CD1c-positive myeloid dendritic cell (primary cell): Measurements from ENCODE around the gene MAP3K10.

Experiments used
- DNase-seq: peaks from one replicate; pipeline ENCODE4 v3.0.0-alpha.2; 2016; ENCODE audit errors: extremely low spot score

The MAP3K10 gene

DNA sequence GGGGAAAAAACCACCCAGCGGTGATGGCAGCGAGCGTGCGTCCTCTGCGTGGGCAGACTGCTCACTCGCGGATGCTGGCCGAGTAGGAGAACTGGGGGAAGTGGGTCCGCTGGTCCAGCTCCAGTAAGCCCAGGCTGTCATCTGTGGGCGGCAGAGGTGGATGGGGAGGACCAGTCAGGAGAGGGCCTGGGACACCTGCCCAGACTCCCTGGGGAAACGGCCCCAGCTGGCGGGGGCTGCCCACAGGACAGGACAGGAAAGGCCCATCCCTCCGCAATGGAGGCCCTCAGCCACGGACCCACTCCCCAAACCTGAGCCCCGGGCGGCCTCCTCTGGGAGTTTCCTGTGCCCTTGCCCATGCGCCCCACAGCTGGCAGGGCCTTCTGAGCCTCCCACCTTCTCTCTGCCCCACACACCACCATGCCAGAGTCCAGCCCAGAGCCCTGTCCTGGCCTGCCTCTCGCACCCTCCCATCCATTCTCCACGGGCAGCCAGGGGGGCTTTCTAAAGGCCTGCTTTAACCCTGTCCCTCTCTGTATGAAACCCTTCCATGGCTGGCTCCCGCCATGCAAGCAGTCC is 42.7 kb downstream of the MAP3K10 start:
- no peak for DNase-seq

DNA sequence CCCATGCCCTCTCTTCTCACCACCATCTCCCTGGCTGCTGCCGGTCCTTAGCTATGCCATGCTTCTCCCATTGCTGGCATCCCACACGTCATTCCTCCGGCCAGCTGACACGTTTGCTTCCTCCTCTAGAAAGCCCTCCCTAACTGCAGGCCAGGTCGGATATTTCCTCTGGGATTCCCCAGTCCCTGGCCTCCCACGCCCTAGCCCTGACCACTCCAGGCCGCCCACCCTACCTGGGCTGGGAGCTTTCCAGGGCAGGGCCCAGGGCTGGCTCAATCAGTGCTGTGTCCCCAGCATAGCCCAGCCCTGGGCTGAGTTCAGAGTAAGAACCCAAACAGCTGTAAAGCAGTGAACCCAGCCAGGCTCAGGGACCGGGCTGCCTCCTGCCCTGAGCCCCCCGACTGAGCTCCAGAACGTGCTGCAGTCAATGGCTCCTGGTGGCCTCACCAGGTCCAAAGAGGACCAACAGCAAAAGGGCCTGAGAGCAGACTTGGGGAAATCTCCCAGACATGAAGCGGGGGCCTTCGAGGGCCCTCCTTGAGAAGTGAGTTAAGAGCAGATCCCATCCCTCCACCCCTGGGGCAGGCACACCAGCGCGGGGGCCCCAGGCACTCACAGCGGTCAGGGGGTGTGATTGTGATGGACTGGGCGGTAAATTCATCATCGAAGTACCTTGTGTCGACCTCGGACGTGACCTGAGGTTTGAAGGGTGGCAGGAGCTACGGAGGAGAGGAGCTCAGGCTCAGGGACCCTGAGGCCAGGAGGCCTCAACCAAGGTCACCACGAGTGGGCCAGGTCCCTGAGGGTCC is 43.4 kb downstream of the MAP3K10 start:
- no peak for DNase-seq

DNA sequence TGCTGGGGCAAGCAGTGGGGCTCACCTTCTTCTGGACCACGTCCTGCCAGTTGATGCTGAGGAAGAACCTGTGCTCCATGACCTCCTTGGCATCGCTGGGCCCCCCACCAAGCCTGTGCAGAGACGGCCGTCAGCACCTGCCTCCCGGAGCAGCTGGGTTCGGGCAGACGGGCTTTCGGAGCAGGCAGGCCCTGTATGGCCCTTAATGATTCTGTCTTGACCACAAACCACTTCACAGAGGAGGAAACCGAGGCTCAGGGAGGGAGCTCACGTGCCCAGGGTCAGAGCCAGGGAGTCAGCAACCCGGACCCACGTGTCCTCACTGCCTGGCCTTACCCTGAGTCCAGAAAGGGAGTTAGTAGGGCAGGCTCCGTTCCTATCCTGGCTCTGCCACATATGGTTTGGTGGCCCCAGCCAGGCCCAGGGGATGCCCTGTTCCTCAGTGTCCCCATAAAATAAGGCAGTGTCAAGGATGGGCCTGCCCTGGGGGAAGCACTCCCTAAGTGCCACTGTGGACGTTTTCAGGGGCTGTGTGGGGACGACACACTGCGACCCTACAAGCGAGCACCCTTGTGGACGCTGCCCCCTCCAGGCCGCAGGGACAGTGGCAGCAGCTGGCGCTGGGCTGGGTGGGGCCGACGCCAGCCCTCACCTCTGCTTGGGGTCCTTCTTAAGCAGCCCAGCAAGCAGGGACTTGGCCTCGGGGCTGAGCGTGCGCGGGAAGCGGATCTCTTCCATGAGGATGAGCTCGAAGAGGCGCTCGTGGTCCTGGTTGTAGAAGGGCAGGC is 44.2 kb downstream of the MAP3K10 start:
- no peak for DNase-seq

DNA sequence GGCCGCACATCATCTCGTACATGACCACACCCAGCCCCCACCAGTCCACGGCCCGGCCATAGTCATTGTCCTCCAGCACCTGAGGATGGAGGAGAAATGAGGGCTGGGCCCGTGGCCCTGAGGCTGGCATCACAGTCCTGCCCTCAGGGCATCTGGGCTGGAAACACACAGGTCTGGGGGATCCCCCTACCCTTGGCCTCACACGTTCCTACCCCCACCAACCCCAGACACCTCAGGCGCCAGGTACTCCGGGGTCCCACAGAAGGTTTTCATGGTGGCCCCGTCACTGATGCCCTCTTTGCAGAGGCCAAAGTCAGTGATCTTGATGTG is 44.8 kb downstream of the MAP3K10 start:
- DNase-seq = no peak

DNA sequence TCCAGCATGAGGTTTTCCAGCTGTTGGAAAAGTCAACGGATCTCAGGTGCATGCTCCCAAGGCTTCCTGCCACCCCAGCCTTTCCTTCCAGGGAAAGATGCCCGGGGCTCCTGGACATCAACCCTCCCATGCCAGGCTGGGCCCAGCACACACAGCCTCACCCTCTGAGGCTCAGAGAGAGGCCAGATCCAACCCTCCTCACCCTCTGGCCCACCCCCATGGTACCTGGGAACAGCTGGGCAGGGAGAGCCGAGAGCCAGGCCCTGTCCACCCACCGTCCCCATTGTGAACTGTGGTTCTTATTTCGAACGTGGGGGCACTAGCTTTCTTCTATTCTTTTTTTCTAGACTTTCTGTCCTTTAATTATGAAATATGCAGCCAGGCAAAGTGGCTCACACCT is 45.1 kb downstream of the MAP3K10 start:
- no peak for DNase-seq

DNA sequence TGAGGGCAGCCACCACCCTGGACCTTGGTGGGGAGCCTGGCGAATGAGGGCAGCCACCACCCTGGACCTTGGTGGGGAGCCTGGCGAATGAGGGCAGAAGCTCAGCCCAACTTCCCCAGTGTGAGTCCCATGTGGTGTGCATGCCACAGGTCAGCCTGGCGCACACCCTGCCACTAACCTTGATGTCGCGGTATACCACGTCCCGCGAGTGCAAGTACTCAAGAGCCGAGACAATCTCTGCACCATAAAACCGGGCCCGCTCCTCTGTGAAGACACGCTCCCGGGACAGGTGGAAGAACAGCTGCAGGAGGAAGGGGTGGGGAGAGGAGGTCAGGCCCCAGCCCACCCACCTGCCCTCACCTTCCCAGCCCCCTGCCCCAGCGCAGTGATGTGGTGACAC is 46.6 kb downstream of the MAP3K10 start:
- no peak for DNase-seq

DNA sequence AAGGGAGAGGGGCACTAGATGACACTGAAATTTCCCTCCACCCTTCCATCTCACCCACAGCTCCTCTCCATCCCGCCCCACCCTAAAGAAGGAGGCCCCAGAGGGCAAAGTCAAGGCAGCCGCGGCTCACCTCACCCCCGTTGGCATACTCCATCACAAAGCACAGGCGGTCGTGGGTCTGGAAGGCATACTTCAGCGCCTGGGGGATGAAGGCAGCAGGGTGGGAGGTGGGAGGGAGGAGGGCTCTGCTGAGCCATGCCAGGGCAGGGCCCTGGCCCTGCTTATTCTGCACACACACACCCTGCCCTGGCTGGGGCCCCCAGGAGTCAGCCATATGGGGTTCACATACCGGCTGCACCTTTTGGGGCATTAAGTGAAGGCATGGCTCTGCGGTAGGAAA is 47.5 kb downstream of the MAP3K10 start:
- DNase-seq = no peak

DNA sequence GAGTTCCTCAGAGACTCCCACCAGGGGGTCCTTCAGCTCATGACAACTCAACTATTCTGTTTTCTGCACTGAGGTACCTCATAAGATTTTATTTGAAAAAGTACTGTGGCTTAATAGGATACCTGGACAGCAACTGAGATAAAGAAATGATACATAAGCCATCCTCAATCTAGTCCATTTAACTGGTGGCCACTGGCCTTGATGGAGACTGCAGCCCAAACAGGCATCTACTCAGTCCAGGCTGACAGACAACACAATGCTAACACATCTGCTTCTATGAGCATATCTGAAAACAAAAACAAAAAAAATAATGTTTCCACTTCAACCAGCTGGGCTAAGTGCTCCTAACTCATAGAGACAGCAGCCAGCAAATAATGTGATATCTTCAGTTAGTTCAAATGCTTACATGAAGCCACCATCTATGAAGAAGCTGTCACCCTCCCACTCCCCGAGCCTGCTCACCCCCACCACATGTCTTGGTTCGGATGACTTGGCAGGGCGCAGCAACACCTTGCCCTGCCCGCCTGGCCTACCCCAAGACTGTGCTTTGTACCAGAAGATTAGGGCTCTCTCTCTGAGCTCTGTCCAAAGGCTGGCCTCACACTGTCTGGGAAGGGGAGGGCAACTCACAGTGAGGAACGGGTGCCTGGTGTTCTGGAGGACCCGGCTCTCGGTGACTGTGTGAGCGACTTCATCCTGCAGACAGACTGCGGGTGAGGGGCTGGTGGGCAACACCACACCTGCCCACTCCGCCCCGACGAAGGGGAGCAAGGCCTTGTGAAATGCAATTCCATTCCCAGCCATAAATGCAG is 48.4 kb downstream of the MAP3K10 start:
- no peak for DNase-seq

DNA sequence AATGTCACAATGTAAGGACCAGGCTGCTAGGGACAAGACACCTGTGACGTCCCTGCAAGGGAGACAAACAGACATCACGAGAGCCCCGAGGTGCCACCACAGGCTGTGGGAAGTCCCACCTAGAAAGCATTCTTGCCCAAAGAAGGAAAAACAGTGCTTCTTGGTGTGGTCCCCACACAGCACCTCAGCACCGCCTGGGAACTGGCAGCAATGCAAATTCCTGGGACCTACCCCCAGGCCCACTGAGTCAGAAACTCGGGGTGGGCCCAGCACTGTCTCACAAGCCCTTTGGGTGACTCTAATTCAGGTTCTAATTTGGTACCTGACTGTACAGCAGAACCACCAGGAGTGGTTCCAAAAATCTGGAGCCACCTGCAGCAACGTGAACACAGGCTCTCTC is 49.1 kb downstream of the MAP3K10 start:
- DNase-seq = no peak

DNA sequence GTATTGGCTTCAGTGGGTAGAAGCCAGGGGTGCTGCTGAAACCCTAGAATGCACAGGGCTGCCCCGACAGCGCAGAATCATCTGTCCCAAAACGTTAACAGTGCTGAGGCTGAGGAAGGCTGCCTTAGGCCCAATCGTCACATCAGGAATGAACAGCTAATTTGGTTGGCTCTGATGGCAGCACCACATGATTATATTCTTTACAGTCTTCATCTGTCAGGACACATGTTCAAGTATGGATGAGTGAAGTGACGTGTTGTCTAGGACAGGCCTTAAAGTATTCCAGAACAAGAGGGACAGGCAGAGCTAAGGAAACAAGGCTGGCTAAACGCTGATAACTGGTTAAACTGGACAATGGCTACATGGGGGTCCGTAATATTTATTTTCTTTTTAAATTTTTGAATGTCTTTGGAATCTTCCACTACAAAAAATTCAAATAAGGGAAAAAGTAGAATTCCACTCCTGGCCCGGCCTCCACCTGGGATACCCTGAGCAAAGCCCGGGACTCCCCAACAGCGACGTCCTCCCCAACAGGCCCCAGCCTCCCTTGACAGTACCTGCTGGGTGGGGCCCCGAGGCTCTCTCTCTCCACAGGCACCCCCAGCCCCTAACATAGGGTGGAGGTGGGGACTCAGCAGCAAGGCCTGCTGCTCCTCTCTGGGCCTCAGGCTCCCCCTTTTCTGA is 50.0 kb downstream of the MAP3K10 start:
- DNase-seq = no peak

DNA sequence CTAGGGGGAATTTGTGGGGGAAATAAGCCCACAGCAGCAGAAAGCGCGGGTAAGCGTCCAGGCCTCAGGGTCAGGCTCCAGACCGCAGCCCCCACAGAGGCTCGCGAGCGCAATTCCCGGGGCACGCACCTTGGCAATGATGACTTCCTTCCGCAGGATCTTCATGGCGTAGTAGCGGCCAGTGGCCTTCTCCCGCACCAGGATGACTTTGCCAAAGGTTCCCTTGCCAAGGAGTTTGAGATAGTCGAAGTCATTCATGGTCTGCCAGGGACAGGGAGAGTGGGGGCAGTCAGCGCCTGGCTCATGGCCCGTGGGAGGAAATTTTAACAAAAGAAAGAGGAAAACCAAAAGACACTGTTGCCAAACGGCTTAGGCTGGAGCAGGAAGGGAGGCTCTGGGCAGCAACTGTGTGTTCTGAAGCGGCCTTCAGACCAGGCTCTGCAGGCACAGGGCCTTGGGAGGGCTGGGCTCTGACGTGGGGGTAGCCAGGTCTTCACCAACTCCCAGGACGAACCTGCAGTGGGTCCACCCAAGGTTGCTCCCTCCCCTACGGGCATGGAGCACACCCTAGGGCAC is 50.7 kb downstream of the MAP3K10 start:
- no peak for DNase-seq

DNA sequence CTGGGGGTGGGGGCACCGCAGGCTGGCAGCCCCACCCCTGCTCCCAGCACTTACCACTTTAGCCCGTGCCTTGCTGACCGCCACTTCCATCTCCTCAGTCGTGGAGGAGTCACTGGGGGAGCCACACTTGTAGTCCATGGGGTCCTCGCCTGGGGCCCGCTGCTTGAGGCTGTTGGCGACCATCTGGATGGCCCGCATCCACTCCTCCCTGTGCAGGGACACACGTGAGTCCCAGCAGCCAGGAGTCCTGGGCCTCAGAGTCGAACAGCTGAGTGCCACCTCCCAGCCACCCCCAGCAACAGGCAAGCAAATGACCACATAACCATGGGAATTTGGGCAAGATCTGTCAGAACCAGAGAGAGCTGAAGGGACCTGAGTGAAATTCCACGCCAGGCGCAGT is 51.3 kb downstream of the MAP3K10 start:
- no peak for DNase-seq

DNA sequence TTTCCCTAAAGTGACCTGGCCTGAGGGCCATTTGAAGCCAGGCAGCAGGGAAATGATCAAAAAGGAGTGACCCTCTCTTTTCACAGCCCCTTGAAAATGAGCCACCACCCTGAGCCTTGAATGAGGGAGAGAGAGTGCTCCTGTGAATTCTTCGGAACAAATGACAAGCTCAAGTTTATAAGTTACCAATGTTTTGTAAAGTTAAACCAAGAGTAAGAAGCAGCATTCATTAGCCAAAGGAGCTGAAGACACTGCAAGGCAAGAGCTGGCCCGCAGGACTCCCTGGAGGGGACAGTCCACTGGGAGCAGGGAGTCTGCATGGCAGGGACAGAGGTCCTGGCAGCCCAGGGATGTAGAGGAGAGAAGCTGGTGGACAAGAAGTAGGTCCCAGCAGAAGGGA is 52.0 kb downstream of the MAP3K10 start:
- DNase-seq = no peak

DNA sequence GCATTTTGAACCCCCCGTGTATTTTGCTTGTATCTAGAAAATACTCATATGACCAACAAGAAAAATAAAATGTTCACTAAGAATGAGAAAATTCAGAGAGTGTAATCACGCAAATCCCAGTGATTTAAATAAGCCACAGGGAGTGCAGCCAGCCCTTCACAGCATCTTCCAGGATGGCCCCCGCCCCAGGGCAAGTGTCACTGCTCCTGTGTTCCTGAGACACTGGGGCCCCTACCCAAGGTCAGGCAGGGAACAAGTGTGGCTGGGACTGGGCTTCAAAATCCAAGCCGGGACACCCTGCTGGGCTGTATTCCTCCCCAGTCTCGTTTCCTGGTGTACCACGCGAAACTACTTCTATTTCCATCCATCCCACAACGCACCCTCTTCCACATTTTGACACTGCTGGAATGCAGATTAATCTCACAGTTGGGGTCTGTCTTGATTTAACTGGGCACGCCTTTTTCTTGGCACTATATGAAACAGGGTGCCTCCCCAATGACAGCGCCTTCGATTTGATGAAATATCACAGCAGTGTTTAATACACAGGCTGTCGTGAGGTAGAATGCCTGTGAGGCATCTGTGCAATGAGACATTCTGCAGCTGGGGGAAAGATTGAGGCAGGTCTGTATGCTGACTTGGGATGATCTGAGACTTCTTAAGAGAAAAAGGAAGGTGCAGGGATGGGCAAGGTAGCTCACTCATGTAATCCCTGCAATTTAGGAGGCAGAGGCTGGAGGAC is 53.5 kb downstream of the MAP3K10 start:
- DNase-seq = no peak

DNA sequence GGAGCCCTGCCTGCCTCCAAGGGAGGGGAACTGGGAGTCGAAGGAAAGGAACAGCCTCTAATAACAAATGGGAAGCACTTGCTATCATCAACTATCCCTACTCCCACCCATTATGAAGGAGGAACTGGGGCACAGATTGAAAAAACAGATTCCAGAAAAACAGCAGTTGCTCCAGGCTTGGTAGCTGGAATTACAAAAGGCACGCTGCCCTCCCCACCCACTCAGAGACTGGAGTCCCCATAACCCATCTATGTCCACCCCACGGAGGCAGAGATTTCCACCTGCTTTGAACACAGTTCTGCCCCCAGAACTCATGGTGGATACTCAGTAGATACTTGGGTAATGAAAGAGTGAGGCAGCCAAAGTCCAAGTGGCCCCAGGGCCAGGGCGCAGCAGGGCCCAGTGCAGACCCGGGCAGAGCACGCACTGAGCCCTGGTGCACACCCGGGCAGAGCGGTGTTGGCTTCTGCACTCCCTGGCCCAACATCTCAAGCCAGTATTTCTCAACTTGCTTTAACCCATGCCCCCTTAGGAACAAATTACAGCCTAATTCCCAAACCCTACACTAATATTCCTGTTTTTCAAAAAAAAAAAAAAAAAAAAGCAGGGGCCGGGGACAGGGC is 54.4 kb downstream of the MAP3K10 start:
- DNase-seq = peak; percentile 35

DNA sequence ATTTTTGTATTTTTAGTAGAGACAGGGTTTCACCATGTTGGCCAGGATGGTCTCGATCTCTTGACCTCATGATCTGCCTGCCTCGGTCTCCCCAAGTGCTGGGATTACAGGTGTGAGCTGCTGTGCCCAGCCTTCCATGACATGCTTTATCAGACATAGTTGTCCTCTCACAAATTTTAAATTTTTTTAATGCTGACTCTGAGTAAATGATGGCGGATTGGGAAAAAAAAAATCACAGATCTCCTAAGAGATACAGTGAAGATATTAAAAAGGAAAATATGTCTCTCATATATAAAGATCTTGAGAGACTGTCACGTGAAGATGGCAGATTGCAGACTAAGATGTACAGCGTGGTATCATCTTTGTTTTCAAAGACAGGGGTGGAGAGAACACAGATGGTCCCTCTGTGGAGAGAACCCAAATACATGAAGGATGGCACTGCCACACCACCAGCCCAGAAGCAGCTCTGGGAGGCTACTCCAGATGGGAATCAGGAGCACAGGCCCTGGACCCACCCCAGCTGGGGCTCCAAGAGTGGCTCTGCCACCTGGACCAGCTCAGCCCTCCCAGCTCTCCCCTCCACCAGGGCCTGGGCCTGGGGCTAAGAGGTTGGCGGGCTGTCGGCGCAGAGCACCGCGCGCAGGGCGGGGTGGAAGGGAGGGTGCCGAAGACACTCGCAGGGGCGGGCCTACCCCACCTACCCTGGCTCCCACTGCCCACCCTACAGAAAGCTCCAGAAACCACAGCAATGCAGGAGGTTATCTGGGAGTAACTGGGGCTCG is 55.3 kb downstream of the MAP3K10 start:
- no peak for DNase-seq

DNA sequence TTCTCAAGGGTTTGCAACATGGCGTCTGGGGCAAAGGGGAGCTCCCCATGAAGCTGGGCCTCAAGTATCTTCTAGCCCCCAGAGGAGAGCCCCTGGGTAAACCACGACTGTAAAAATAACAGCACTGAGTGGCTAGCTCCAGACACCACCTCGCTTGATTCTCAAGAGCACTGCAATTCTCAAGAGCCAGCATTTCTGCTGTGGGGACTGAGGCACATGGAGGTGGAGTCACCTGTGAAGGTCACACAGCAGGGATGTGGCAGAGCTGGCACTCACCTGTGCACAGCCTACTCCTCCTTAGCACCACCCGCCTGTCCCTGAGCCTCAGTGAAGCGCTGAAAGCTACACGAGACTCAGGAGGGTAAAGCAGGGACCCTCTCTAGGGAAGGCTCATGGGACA is 56.0 kb downstream of the MAP3K10 start:
- no peak for DNase-seq

DNA sequence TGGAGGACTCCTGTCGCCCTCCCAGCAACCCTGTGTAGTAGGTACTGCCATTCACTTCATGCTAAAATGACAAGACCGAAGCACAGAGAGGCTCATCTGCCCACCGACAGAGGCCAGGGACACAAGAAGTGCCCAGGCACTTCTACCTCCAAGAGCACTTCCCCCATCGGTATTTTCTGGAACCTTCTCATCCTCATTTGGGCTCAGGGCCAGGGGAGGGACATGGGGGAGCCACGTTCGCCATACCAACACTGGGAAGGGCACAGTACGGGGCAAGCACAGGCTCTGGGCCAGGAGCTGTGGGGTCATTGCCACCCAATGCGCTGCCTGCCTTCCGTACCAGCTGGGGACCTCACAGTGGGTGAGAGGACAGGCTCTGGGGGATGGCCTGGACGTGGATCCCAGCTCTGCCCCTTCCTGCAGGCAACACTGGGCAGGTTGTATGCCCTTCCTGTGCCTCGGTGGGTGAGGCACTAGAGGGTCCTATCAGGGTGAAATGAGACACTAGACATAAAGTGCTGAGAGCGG is 56.6 kb downstream of the MAP3K10 start:
- DNase-seq = no peak

DNA sequence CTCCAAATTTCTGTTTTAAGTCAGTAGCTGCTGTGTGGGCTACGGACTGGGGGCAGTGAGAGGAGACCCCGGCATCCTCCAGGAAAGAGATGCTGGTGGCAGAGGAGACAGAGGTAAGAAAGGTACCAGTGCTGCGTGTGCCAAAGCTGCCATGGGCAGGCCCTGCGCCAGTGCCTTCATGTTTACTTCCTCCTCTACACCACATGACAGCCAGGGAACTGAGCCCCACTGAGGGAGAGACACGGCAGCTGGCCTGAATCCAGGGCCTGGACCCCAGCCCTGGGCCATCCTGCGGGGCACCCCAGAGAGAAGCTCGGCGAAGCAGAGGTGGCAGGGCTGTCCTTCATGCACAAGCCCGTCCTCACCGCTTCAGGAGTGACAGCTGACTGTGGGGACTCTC is 58.0 kb downstream of the MAP3K10 start:
- DNase-seq = no peak
